GM21360 (cell line): ENCODE data around the gene SLC6A7.

Source experiments
- ATAC-seq: cut with Tn5 transposase; IDR thresholded peaks from one replicate; pipeline ENCODE4 v1.9.1; 2021; ENCODE audit warnings: mild to moderate bottlenecking, moderate library complexity; ENCODE audit not compliant: unreplicated experiment

The SLC6A7 gene

GRCh38 chr5:150189728-150190502 is at the start of gene SLC6A7:
SLC6A7 (plus strand) TSS chr5:150190062; CDS start chr5:150190328, 266 bp downstream.
- no peak for ATAC-seq

DNA sequence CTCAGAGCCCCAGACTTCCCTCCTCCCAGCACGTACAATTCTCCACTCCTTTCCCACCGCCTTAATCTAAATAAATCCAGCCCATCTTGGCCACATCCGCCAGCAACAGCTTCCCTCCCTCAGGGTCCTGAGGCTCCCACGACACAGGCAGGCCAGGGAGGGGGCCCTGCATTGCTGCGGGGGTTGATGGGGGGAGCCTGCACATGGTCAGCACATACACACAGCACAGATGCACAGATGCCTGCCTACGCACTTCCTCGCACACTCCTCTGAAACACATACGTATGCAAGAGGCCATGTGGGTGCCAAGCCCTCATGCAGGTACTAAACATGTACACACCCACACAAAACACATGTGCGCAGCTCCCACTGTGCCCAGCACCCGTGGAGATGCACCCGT is 49.0 kb upstream of the SLC6A7 start:
- ATAC-seq: no peak

- no peak for ATAC-seq
Measured at GRCh38 chr5:150141544-150142184, 48.2 kb upstream of the SLC6A7 start.

GRCh38 chr5:150142185-150142958 is 47.5 kb upstream of the SLC6A7 start:
- ATAC-seq: no peak

- ATAC-seq: no peak
Measured at GRCh38 chr5:150142959-150143349, 46.9 kb upstream of the SLC6A7 start.

- no peak for ATAC-seq
Measured at GRCh38 chr5:150143350-150144245, 46.3 kb upstream of the SLC6A7 start.

DNA sequence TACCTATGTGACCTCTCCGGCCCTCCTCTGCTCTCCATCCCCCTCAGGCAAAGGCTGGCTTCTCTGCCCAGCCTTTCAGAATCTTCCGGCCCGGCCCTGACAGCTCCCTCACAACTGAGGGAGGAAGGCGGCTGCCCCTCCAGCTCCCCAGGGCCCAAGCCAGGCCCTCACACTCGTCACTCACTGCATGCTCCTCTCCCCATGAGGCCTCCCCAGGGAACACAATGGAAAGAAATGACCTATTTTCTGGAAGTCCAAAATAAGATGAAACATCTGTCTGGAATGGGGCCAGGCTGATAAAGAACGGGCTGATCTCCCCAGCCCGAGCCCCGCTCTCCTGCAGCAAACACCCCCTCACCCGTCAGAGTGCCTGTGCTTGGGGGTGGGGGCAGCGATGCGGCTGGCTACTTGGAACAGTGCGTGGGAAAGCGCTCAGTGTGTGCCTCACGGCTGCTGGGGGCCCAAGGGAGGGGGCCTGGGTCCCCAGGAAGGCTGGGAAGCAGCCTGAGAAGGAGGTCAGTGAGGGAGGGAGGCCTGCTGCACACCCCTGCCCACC is 45.5 kb upstream of the SLC6A7 start:
- no peak for ATAC-seq

- no peak for ATAC-seq
Measured at GRCh38 chr5:150144879-150145278, 45.0 kb upstream of the SLC6A7 start.

DNA sequence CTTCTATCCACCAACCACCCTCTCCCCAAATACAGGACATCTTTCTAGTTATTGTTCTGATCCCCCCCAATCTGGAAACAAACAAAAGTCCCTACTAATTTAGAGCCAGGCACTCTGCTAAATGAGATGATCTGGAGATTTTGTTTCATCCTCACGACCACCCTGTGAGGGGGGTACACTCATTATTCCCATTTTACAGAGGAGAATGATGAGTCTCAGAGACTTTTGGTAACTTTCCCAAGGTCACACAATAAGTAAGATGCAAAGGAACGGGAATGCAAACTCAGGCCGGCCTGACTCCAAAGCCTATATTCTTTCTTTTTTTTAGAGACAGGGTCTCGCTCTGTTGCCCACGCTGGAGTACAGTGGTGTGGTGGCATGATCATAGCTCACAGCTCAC is 43.6 kb upstream of the SLC6A7 start:
- no peak for ATAC-seq

DNA sequence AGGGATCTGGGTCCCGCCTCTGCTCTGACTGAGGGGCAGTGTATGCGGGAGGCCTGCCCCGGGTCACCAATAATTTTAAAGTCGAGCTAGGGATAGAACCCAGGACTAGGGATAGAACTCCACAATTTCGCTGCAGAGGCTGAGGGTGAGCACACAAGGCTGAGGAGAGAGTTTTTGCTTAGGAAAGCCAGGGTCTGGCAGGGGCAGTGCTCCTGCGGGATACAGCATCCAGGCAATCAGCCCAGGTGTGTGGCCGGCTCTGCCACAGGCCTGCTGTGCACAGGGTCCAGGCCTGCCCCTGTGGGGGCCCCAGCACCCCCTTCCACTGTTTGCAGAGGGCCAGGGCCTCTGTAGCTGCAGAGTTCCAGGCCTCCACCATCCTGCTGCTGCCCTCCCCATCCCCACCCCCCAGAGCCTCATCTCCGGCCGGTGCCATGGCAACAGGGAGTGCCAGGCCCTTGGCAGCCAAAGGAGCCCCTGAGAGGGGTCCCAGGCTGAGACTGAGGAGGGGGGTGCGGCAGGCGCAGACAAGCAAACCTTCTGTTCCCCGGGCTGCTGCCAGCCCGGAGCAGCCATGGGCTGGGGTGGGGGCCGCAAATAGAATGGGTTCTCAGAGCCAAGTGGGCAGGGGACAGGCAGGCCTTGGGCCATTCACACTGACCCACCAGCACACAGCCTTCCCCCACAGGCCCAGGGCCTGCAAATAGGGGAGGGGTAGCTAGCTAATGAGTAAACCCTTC is 42.8 kb upstream of the SLC6A7 start:
- ATAC-seq: no peak

DNA sequence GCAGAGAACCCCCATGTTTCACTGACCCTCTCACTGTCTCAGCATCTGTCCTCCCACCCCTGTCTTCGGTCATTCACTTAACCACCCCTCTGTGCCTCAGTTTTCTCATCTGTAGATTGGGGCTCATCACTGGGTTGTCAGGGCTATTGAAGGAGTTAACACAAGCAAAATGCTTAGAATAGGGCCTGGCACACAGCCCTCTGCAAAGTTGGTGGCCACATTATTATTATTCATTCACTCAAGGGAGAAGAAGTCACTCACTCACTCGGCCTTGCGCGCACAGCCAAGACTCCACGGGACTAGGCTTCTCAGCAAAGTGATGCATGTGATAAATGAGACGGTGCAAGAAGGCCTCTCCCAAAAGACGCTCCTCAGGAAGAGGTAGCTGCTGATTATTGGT is 42.2 kb upstream of the SLC6A7 start:
- ATAC-seq: no peak

- no peak for ATAC-seq
Measured at GRCh38 chr5:150148117-150148927, 41.5 kb upstream of the SLC6A7 start.

- no peak for ATAC-seq
Measured at GRCh38 chr5:150149618-150150017, 40.2 kb upstream of the SLC6A7 start.

GRCh38 chr5:150152636-150153462 is 37.0 kb upstream of the SLC6A7 start:
- ATAC-seq: no peak

DNA sequence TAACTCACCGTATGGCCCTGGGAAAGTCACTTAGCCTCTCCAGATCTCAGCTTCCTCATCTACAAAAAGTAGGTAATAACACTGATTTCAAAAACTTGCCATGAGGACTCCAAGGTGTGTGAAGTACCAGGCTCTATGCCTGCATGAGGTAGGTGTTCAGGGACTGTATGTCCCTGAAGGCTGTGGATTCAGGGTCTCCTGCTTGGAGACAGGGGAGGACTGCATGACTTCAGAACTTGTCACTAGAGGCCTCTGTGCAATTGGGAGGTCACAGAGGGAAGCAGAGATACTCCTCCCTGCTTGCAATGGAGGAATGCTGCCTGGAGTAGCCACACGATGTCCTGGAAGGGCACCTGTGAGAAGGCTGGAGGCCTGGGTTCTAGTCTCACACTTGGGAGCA is 36.4 kb upstream of the SLC6A7 start:
- no peak for ATAC-seq

DNA sequence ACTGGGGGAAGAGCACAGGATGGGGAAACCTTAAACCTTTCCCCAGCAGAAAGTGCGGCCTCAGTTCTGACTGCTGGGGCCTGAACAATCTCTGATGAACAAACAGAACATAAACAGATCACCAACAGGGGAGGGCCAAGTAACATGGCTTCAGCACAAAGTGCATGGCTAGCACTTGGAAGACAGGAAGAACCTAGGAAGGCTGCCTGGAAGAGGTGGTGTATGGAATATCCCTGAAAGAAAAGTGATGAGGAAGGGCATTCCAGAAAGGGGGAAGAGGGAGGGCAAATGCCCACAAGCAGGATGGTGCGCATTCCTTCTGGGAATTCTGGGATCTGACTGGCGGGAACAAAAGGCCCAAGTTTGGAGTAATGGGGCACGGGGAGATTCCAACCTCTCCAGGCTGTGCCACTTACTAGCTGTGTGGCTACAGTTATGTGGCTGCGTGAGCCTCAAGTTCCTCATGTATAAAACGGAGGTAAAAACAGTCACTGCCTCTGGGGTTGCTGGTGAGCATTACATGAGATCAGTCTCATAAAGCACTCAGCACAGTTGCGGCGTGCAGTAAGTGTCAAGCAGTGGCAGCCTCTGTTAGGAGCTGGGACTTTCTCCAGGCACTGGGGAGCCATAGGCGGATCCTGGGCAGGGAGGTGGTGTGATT is 35.8 kb upstream of the SLC6A7 start:
- ATAC-seq: no peak

DNA sequence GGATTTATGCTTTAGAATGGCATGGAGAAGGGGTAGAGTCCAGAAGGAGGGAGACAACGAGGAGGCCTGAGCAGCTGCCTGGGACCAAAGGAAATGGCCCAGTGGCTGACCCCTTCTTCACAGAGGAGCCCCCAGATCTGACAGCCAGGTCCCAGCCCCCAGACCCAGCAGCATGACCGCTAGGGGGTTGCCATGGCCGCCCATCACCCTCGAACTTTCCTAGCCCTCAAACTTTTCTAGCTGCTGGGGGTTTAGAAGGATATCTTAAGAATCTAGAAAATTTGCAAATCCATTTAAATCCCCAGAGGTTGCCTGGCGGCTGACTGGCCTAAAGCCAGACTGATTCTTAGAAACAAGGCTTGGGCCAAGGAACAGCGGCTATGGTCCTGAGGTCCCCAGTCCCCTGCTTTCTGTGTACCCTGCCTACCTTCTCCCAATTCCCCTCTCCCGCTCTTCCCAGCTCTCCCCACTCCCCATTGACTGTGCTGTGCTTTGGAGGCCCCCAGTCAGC is 35.2 kb upstream of the SLC6A7 start:
- ATAC-seq: no peak
